Ascending aorta (tissue), 2 donors: Measurements from ENCODE around the gene AASDH. TPM values are rescaled to one million over a fixed set of nuclear protein-coding genes. Genes with fewer than 3 reads are reported as not detected.
A peak's percentile ranks its signal among the peaks of the same experiment; 100 is the strongest.

Experiments
- DNase-seq, 2 donors: peaks; one replicate each; pipeline ENCODE4 v3.0.0-alpha.2; 2019; ENCODE audit warnings: low spot score in 2 of 2
- H3K27ac ChIP-seq, 2 donors: fragments of 200-600 bp; sonication (generic); one replicate each; pipeline ENCODE4 v1.5.1; 2016 to 2017; ENCODE audit warnings: mild to moderate bottlenecking in 1 of 2
- H3K27me3 ChIP-seq: fragments of 200-600 bp; sonication (generic); one replicate; pipeline ENCODE4 v1.5.1; 2017
- H3K36me3 ChIP-seq, 2 donors: fragments of 200-600 bp; sonication (generic); one replicate each; pipeline ENCODE4 v1.5.1; 2016
- H3K4me1 ChIP-seq, 2 donors: fragments of 200-600 bp; sonication (generic); one replicate each; pipeline ENCODE4 v1.5.1; 2016 to 2017; ENCODE audit warnings: mild to moderate bottlenecking in 1 of 2
- H3K4me3 ChIP-seq, 2 donors: fragments of 200-600 bp; sonication (generic); one replicate each; pipeline ENCODE4 v1.5.1; 2016 to 2017; ENCODE audit warnings: mild to moderate bottlenecking in 1 of 2
- H3K9me3 ChIP-seq, 2 donors: fragments of 200-600 bp; sonication (generic); one replicate each; pipeline ENCODE4 v1.5.1; 2016
- intact Hi-C: fragments of 100-400 bp; cut with DNase I; formaldehyde crosslinking; loops from one replicate; pipeline ENCODE4 v1.15.1; 2023
- total RNA-seq: library from RNA; depleted of rRNA; stranded (reverse); fragments of >200 nt; gene quantifications from one replicate; pipeline ENCODE4 v1.1.0, GENCODE V29; 2016
- TF ChIP-seq, protein P1 (sequence below), 3 experiments: fragments of 200-600 bp in 2 of 3; fragments of 450-650 bp in 1 of 3; sonication (generic) in 2 of 3; IDR thresholded peaks; one replicate each; pipeline ENCODE4 v1.5.1; 2016 to 2019; ENCODE audit warnings: antibody characterized with exemption in 3 of 3, mild to moderate bottlenecking in 1 of 3, moderate library complexity in 1 of 3

The AASDH gene
- total RNA-seq, 1 donor from 2014 or later = 4.0 TPM

DNA sequence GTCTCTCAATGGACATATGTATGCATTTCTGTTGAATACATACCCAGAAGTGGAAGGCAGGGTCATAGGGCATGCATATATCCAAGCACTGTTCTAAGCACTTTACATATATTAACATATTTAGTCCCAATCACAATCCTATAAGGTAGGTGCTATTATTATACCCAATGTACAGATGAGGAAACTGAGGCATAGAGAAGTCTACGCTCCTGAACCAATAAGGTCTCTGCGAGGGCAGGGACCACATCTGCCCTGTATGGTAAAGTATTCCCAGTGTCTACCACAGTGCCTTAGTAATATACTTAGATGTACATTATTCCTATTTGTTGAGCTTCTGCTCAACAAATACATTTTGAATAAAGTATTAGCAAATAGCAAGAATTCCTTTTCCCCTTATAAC is 42.9 kb upstream of the AASDH start:
- Histone ChIP-seq H3K27me3 (no peaks in the 10 kb centered on the region), H3K4me1 (peaks cover 0 to 5% of the 10 kb centered on the region in 2 donors), H3K9me3 (no peaks in the 10 kb centered on the region), H3K36me3 (no peaks in the 10 kb centered on the region), H3K4me3 (no peak overlapping the region), H3K27ac (no peak overlapping the region)
- intact Hi-C loops = no loop called here
- TF ChIP-seq, protein P1, sequence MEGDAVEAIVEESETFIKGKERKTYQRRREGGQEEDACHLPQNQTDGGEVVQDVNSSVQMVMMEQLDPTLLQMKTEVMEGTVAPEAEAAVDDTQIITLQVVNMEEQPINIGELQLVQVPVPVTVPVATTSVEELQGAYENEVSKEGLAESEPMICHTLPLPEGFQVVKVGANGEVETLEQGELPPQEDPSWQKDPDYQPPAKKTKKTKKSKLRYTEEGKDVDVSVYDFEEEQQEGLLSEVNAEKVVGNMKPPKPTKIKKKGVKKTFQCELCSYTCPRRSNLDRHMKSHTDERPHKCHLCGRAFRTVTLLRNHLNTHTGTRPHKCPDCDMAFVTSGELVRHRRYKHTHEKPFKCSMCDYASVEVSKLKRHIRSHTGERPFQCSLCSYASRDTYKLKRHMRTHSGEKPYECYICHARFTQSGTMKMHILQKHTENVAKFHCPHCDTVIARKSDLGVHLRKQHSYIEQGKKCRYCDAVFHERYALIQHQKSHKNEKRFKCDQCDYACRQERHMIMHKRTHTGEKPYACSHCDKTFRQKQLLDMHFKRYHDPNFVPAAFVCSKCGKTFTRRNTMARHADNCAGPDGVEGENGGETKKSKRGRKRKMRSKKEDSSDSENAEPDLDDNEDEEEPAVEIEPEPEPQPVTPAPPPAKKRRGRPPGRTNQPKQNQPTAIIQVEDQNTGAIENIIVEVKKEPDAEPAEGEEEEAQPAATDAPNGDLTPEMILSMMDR (IDR thresholded peaks at IDR 0.05) = no peak
- DNase-seq = no peak

DNA sequence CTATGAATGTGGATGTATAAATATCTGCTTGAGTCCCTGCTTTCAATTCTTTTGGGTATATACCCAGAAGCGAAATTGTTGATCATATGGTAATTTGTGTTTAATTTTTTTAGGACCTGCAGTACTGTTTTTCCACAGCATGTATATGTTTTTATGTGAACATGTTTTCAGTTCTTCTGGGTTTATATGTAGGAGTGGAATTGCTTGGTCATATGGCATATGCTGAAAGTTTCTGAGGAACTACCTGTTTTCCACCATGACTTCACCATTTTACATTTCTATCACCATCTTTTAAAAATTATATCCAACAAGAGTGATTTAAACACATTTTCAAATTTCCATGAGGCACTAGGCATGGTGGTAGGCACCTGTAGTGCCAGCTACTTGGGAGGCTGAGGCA is 39.9 kb upstream of the AASDH start:
- Histone ChIP-seq H3K4me3 (no peak overlapping the region), H3K9me3 (no peaks in the 10 kb centered on the region), H3K4me1 (no peaks in the 10 kb centered on the region), H3K36me3 (no peaks in the 10 kb centered on the region), H3K27ac (no peak overlapping the region), H3K27me3 (no peaks in the 10 kb centered on the region)
- TF ChIP-seq, protein P1 (IDR thresholded peaks at IDR 0.05) = no peak
- DNase-seq = no peak
- intact Hi-C loops = loop anchor here (5.0 kb wide), 1 partner anchor 40 kb away; the partner anchor contains the start of gene SRP72

DNA sequence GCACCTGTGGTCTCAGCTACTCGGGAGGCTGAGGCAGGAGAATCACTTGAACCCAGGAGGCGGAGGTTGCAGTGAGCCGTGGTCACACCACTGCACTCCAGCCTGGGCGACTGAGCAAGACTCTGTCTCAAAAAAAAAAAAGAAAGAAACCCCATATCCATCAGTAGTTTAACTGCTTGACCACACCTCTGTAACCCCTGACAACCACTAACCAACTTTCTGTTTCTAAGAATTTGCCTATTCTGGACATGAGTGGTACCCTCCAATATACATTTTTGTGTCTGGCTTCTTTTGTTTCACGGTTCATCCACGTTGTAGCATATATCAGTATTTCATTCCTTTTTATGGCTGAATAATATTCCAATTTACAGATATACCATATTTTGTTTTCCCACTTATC is 39.0 kb upstream of the AASDH start:
- no peaks in the 10 kb centered on the region for H3K9me3 ChIP-seq
- intact Hi-C loops = loop anchor here (5.0 kb wide), 1 partner anchor 41 kb away; the partner anchor contains the start of gene SRP72
- no peak overlapping the region for H3K4me3 ChIP-seq
- no peaks in the 10 kb centered on the region for H3K27me3 ChIP-seq
- TF ChIP-seq, protein P1 (IDR thresholded peaks at IDR 0.05) = no peak
- no peaks in the 10 kb centered on the region for H3K4me1 ChIP-seq
- no peak for DNase-seq
- no peak overlapping the region for H3K27ac ChIP-seq
- no peaks in the 10 kb centered on the region for H3K36me3 ChIP-seq

DNA sequence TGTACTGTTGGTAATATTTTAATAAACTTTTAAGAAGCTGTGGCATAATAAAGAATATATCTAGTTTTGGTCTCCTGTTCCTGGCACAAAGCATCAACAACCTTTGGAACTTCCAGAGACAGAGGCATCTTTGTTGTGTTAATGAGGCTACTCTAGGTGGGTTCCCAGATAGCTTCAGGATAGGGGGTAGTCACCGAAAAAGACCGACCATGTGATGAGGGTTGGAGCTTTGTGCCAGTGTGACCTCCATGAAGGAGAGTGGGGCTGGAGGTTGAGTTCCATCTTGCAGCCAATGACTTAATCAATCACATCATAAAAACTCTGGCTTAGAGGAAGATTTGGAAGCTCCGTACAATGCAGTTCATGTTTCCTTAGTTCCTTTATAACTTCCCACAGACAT is 38.2 kb upstream of the AASDH start:
- no peak for DNase-seq
- Histone ChIP-seq H3K4me1 (no peaks in the 10 kb centered on the region), H3K36me3 (no peaks in the 10 kb centered on the region), H3K27me3 (no peaks in the 10 kb centered on the region), H3K4me3 (no peak overlapping the region), H3K9me3 (no peaks in the 10 kb centered on the region), H3K27ac (no peak overlapping the region)
- intact Hi-C loops = loop anchor here (2.0 to 5.0 kb wide), 2 partner anchors 42 to 411 kb away; partner anchors contain the start of gene SRP72
- TF ChIP-seq, protein P1 (IDR thresholded peaks at IDR 0.05) = no peak

DNA sequence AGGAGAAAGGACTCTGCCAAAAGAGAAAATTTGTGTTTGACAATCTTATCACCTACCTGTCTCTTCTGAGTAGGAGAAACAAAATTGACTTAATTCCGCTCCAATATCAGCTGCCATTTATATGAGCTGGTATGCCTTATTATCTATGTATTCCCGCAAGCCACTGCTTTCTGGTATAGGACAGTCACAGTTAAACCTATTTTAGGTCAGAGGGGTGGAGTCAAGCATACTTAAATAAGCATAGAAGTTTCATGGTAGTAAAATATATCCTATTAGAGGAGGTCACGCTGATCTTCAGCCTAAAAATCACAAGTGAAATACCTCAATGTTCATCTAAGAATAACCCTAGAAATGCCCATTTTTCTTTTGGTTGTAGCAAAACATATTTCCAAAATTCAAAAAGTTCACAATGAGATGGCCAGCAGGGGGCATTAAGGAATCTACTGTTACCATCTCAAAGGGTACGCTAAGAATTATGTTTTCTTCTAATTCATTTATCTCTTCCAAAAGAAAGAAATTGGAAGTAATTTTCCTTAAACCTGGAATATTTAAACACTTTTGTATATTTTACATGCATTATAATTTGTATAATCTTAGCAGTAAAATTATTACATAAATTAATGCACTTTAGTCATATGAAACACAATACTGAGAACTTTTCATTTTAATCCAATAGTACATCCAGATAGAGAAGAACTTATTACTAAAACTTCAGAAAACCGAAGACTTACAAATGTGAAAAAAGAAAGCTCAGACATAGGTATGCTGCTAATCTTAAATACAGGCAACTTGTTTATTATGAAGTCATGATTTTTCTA is 37.6 kb upstream of the AASDH start:
- no peak overlapping the region for H3K4me3 ChIP-seq
- no peaks in the 10 kb centered on the region for H3K4me1 ChIP-seq
- H3K9me3 ChIP-seq = no peaks in the 10 kb centered on the region
- DNase-seq = no peak
- no peaks in the 10 kb centered on the region for H3K27me3 ChIP-seq
- intact Hi-C loops = loop anchor here (2.0 to 5.0 kb wide), 2 partner anchors 42 to 412 kb away; partner anchors contain the start of gene SRP72
- TF ChIP-seq, protein P1 (IDR thresholded peaks at IDR 0.05) = peak in 2 of 3 experiments; percentile 50 to 64
- no peaks in the 10 kb centered on the region for H3K36me3 ChIP-seq
- H3K27ac ChIP-seq = no peak overlapping the region
